Liver (tissue), 9 donors: ENCODE measurements around the gene GLIS1. TPM values are rescaled to one million over a fixed set of nuclear protein-coding genes. Genes with fewer than 3 reads are reported as not detected.

Experiments
- DNase-seq: peaks from one replicate; pipeline ENCODE4 v3.0.0-alpha.2; 2017; ENCODE audit warnings: low spot score
- H3K27ac ChIP-seq, 2 donors: one replicate each; pipeline ENCODE4 v1.7.0; 2013; ENCODE audit warnings: inconsistent platforms in 2 of 2, low read length in 2 of 2, control low read depth in 1 of 2, low read depth in 1 of 2, mild to moderate bottlenecking in 1 of 2
- H3K27me3 ChIP-seq, 4 donors: one replicate each; pipeline versions ENCODE4 v1.6.1 to v1.7.0; 2013; ENCODE audit warnings: low read length in 3 of 4, inconsistent platforms in 1 of 4, mild to moderate bottlenecking in 1 of 4, moderate library complexity in 1 of 4; ENCODE audit not compliant: control insufficient read depth in 4 of 4, insufficient read depth in 4 of 4
- H3K36me3 ChIP-seq, 4 donors: one replicate each; pipeline versions ENCODE4 v1.6.1 to v1.7.0; 2013; ENCODE audit warnings: low read length in 3 of 4, mild to moderate bottlenecking in 3 of 4, low read depth in 1 of 4, moderate library complexity in 1 of 4; ENCODE audit not compliant: control insufficient read depth in 4 of 4, insufficient read depth in 3 of 4
- H3K4me1 ChIP-seq, 4 donors: one replicate each; pipeline versions ENCODE4 v1.6.1 to v1.7.0; 2013; ENCODE audit warnings: low read length in 3 of 4, mild to moderate bottlenecking in 3 of 4, moderate library complexity in 1 of 4; ENCODE audit not compliant: control insufficient read depth in 4 of 4, insufficient read depth in 4 of 4
- H3K4me3 ChIP-seq, 3 donors: one replicate each; pipeline versions ENCODE4 v1.6.1 to v1.7.0; 2013; ENCODE audit warnings: low read length in 3 of 3, control low read depth in 1 of 3, low read depth in 1 of 3, mild to moderate bottlenecking in 1 of 3
- H3K9ac ChIP-seq, 2 donors: one replicate each; pipeline ENCODE4 v1.7.0; 2013; ENCODE audit warnings: low read length in 2 of 2, mild to moderate bottlenecking in 2 of 2, moderate library complexity in 2 of 2, control low read depth in 1 of 2, low read depth in 1 of 2
- H3K9me3 ChIP-seq, 4 donors: one replicate each; pipeline versions ENCODE4 v1.6.1 to v1.7.0; 2013; ENCODE audit warnings: low read length in 3 of 4; ENCODE audit not compliant: control insufficient read depth in 4 of 4
- EGR1 ChIP-seq, 2 donors: IDR thresholded peaks; 2 replicates each; pipeline ENCODE4 v1.6.1; 2016 to 2018; ENCODE audit warnings: antibody characterized with exemption in 2 of 2, low read depth in 2 of 2
- FOXA1 ChIP-seq: IDR thresholded peaks from 2 replicates; pipeline ENCODE4 v1.6.1; 2016; ENCODE audit warnings: antibody characterized with exemption
- NR2F2 ChIP-seq: IDR thresholded peaks from 2 replicates; pipeline ENCODE4 v1.6.1; 2016; ENCODE audit warnings: antibody characterized with exemption
- RAD21 ChIP-seq, 2 donors: IDR thresholded peaks; 2 replicates each; pipeline ENCODE4 v1.6.1; 2016; ENCODE audit warnings: antibody characterized with exemption in 2 of 2, mild to moderate bottlenecking in 2 of 2
- RXRA ChIP-seq, 2 donors: IDR thresholded peaks; 2 replicates each; pipeline ENCODE4 v1.6.1; 2017 to 2018; ENCODE audit warnings: antibody characterized with exemption in 2 of 2, mild to moderate bottlenecking in 1 of 2
- SP1 ChIP-seq: IDR thresholded peaks from 2 replicates; pipeline ENCODE4 v1.6.1; 2018; ENCODE audit warnings: antibody characterized with exemption, mild to moderate bottlenecking
- TAF1 ChIP-seq: conservative IDR thresholded peaks from 2 replicates; pipeline ENCODE4 v1.6.1; 2016; ENCODE audit warnings: antibody characterized with exemption, mild to moderate bottlenecking
- YY1 ChIP-seq: IDR thresholded peaks from 2 replicates; pipeline ENCODE4 v1.6.1; 2016; ENCODE audit warnings: antibody characterized with exemption, mild to moderate bottlenecking
- WGBS: extraction: QIAGEN DNeasy Blood & Tissue Kit; methylation state at CpG from one replicate; pipeline ENCODE4 v1.1.7; 2013; 5-methylcytosine and 5-hydroxymethylcytosine counted together
- polyA plus RNA-seq, 2 donors: library from polyadenylated mRNA; stranded (reverse) in 1 of 2; unstranded in 1 of 2; fragments of 200-250 nt in 1 of 2; fragments of >200 nt in 1 of 2; fragmentation: Nextera tagmentation in 1 of 2; extraction: Ambion mirVana in 1 of 2; gene quantifications; one replicate each; pipeline versions ENCODE4 v1.2.1 to v1.2.3, GENCODE V29; 2013 to 2015
- total RNA-seq, 2 donors: library from RNA; depleted of rRNA; stranded (reverse); fragments of >200 nt; gene quantifications; one replicate each; pipeline ENCODE4 v1.2.3, GENCODE V29; 2014
- TF ChIP-seq, protein P1 (sequence below): IDR thresholded peaks from 2 replicates; pipeline ENCODE4 v1.6.1; 2016; ENCODE audit warnings: antibody characterized with exemption
- TF ChIP-seq, protein P2 (sequence below): IDR thresholded peaks from 2 replicates; pipeline ENCODE4 v1.6.1; 2016; ENCODE audit warnings: antibody characterized with exemption, mild to moderate bottlenecking
- TF ChIP-seq, protein P3 (sequence below): IDR thresholded peaks from 2 replicates; pipeline ENCODE4 v1.6.1; 2016; ENCODE audit warnings: antibody characterized with exemption
- TF ChIP-seq, protein P4 (sequence below): fragments of 150-350 bp; IDR thresholded peaks from 2 replicates; pipeline ENCODE4 v1.5.1; 2017; ENCODE audit warnings: improper control_type of control experiment, low read depth, low read length; ENCODE audit not compliant: missing input control
- TF ChIP-seq, protein P5 (sequence below): IDR thresholded peaks from 2 replicates; pipeline ENCODE4 v1.6.1; 2016; ENCODE audit warnings: antibody characterized with exemption
- donor health status: healthy.
- donor health status: healthy.
- donor health status: healthy.
- donor health status: healthy.
- donor health status: healthy.

The GLIS1 gene
- total and polyA plus RNA-seq, 4 donors: under 0.01 to 0.05 TPM; not detected in 2

DNA sequence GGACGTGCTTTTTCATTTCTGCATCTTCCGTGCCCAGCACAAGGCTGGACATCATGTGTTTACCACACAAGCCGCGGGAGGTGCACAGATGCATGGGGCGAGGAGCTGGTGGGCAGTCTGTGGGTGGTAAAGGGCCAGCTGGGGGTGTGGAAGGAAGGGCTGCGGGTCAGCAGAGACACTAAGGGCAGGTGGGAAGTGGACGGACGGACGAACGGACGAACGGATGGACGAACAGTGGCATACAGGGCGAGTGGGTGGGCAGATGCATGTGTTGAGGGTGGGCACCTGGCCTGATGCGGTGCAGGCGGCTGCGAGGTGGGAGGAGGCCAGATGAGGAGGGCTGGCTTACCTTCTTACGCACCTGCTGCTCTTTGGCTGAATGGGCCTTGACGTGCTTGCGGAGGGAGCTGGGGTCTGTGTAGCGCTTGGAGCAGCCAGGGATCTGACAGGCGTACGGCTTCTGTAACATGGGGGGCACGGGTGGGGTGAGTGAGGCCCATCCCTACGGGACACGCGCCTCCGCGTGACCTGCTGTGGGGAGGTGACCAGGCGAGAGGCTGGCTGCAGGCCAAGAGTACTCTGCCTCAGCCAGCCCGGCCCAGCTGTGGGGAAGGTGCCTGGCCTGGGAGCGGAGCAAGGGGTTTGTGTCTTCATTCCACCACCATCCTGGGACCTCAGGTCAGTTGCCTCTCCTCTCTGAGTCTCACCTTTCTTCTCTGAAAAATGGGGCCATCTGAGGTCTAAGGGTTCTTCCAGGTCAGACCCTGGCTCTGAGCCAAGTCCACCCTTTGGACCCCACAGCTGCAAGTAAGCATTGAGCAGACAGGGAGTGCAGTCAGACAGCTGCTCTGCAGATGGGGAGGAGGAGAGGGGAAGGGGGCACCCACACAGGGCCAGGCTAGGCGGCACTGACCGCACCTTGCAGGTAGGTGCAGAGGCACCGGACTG, 214.3 kb downstream of the GLIS1 start:
- TF ChIP-seq YY1 (no peak), SP1 (no peak), RXRA (IDR thresholded peaks at IDR 0.05) (no peak), TAF1 (no peak), NR2F2 (no peak), FOXA1 (no peak), EGR1 (IDR thresholded peaks at IDR 0.05; ENCODE audit: low read depth in 2 of 2) (no peak), RAD21 (IDR thresholded peaks at IDR 0.05) (no peak)
- TF ChIP-seq, protein P1, sequence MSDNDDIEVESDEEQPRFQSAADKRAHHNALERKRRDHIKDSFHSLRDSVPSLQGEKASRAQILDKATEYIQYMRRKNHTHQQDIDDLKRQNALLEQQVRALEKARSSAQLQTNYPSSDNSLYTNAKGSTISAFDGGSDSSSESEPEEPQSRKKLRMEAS: no peak
- TF ChIP-seq, protein P2, sequence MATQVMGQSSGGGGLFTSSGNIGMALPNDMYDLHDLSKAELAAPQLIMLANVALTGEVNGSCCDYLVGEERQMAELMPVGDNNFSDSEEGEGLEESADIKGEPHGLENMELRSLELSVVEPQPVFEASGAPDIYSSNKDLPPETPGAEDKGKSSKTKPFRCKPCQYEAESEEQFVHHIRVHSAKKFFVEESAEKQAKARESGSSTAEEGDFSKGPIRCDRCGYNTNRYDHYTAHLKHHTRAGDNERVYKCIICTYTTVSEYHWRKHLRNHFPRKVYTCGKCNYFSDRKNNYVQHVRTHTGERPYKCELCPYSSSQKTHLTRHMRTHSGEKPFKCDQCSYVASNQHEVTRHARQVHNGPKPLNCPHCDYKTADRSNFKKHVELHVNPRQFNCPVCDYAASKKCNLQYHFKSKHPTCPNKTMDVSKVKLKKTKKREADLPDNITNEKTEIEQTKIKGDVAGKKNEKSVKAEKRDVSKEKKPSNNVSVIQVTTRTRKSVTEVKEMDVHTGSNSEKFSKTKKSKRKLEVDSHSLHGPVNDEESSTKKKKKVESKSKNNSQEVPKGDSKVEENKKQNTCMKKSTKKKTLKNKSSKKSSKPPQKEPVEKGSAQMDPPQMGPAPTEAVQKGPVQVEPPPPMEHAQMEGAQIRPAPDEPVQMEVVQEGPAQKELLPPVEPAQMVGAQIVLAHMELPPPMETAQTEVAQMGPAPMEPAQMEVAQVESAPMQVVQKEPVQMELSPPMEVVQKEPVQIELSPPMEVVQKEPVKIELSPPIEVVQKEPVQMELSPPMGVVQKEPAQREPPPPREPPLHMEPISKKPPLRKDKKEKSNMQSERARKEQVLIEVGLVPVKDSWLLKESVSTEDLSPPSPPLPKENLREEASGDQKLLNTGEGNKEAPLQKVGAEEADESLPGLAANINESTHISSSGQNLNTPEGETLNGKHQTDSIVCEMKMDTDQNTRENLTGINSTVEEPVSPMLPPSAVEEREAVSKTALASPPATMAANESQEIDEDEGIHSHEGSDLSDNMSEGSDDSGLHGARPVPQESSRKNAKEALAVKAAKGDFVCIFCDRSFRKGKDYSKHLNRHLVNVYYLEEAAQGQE: no peak
- TF ChIP-seq, protein P3, sequence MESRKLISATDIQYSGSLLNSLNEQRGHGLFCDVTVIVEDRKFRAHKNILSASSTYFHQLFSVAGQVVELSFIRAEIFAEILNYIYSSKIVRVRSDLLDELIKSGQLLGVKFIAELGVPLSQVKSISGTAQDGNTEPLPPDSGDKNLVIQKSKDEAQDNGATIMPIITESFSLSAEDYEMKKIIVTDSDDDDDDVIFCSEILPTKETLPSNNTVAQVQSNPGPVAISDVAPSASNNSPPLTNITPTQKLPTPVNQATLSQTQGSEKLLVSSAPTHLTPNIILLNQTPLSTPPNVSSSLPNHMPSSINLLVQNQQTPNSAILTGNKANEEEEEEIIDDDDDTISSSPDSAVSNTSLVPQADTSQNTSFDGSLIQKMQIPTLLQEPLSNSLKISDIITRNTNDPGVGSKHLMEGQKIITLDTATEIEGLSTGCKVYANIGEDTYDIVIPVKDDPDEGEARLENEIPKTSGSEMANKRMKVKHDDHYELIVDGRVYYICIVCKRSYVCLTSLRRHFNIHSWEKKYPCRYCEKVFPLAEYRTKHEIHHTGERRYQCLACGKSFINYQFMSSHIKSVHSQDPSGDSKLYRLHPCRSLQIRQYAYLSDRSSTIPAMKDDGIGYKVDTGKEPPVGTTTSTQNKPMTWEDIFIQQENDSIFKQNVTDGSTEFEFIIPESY: no peak
- TF ChIP-seq, protein P4, sequence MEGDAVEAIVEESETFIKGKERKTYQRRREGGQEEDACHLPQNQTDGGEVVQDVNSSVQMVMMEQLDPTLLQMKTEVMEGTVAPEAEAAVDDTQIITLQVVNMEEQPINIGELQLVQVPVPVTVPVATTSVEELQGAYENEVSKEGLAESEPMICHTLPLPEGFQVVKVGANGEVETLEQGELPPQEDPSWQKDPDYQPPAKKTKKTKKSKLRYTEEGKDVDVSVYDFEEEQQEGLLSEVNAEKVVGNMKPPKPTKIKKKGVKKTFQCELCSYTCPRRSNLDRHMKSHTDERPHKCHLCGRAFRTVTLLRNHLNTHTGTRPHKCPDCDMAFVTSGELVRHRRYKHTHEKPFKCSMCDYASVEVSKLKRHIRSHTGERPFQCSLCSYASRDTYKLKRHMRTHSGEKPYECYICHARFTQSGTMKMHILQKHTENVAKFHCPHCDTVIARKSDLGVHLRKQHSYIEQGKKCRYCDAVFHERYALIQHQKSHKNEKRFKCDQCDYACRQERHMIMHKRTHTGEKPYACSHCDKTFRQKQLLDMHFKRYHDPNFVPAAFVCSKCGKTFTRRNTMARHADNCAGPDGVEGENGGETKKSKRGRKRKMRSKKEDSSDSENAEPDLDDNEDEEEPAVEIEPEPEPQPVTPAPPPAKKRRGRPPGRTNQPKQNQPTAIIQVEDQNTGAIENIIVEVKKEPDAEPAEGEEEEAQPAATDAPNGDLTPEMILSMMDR: no peak
- TF ChIP-seq, protein P5, sequence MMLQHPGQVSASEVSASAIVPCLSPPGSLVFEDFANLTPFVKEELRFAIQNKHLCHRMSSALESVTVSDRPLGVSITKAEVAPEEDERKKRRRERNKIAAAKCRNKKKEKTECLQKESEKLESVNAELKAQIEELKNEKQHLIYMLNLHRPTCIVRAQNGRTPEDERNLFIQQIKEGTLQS: no peak
- no peaks in the 10 kb centered on the region for H3K36me3 ChIP-seq
- no peak overlapping the region for H3K4me3 ChIP-seq
- H3K4me1 ChIP-seq: peaks cover 0 to 4% (median 0%) of the 10 kb centered on the region in 4 donors
- WGBS: 82% methylated on average over 35 of the region's 35 CpGs
- no peaks in the 10 kb centered on the region for H3K27me3 ChIP-seq
- H3K9me3 ChIP-seq: no peaks in the 10 kb centered on the region
- no peak overlapping the region for H3K9ac ChIP-seq
- no peak overlapping the region for H3K27ac ChIP-seq
- DNase-seq: no peak
